ENCODE results near the gene GDPD5. TPM values are rescaled to one million over a fixed set of nuclear protein-coding genes. Genes with fewer than 3 reads are reported as not detected.

GDPD5 gene
- total RNA-seq, 1 donor from 2014 or later: 2.1 TPM

DNA sequence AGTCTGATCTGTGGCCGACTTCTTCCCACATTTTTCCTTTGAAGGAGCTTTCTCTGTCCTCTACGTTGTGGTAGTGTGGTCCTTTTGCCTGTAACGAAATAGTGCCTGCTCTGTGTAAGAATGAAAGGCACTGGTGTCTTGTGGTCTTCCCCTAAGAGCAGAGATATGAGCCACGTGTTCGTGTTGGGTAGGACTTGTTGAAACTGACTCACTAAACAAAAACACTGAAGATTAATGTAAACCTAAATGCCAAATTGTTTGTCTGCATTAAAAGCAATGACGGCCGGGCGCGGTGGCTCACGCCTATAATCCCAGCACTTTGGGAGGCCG, 136.5 kb downstream of the GDPD5 start:
- DNase-seq (ENCODE audit: low read depth): no peak
- Histone ChIP-seq H3K27me3 (ENCODE audit: control insufficient read depth, insufficient read depth, low read length) (no peaks in the 10 kb centered on the region), H3K36me3 (ENCODE audit: control insufficient read depth, insufficient read depth, low read length) (no peaks in the 10 kb centered on the region), H3K4me3 (ENCODE audit: low read depth, low read length) (no peak overlapping the region)
- no peak for FAIRE-seq
- TF ChIP-seq, protein P1, sequence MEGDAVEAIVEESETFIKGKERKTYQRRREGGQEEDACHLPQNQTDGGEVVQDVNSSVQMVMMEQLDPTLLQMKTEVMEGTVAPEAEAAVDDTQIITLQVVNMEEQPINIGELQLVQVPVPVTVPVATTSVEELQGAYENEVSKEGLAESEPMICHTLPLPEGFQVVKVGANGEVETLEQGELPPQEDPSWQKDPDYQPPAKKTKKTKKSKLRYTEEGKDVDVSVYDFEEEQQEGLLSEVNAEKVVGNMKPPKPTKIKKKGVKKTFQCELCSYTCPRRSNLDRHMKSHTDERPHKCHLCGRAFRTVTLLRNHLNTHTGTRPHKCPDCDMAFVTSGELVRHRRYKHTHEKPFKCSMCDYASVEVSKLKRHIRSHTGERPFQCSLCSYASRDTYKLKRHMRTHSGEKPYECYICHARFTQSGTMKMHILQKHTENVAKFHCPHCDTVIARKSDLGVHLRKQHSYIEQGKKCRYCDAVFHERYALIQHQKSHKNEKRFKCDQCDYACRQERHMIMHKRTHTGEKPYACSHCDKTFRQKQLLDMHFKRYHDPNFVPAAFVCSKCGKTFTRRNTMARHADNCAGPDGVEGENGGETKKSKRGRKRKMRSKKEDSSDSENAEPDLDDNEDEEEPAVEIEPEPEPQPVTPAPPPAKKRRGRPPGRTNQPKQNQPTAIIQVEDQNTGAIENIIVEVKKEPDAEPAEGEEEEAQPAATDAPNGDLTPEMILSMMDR (IDR thresholded peaks at IDR 0.05; ENCODE audit: insufficient read depth, low read length, severe bottlenecking): no peak

DNA sequence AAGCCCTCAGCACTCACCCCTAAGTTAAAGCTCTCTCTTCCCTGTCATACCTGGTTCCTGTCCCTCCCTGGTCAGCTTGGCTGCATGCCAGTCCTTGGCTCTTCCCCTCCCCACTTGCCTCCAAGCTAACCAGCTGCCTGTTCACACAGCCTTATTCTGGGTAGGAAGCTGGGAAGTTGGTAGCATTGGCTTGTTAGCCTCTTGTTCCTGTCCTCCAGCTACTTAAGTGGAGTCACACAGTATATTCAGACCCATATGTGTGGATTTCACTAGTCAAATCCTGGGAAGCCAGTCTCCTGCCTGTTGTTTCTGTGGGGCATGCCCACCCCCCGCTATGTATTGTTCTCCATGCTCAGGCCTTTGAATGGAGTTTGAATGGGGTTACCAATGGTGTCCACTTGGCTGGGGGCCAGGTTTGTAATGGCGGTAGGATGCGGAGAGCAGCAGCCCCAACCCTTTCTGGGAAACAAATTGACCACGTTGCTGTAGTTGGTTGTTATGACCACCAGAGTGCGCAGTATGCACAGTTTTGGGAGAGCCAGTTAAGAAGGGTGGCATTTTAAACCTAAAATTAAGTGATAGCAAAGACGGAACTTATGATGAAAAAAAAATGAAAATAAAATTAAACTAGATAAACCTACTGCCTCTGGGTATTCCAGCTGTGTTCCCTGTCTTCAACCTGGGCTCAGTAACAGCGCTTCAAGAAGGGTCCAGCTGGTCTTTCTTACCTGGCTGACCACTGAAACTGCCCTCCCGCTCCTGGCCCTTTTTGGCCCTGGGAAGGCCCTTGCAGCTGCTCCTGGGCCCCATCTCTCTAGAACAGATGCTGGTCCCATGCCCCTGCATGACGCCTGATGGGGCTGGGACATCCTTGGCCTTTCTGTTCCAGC, 137.1 kb downstream of the GDPD5 start:
- Histone ChIP-seq H3K36me3 (ENCODE audit: control insufficient read depth, insufficient read depth, low read length) (no peaks in the 10 kb centered on the region), H3K4me3 (ENCODE audit: low read depth, low read length) (no peak overlapping the region), H3K27me3 (ENCODE audit: control insufficient read depth, insufficient read depth, low read length) (no peaks in the 10 kb centered on the region)
- FAIRE-seq (no peak), DNase-seq (ENCODE audit: low read depth) (peak; percentile 74)
- TF ChIP-seq, protein P1 (IDR thresholded peaks at IDR 0.05; ENCODE audit: insufficient read depth, low read length, severe bottlenecking): peak; percentile 72

DNA sequence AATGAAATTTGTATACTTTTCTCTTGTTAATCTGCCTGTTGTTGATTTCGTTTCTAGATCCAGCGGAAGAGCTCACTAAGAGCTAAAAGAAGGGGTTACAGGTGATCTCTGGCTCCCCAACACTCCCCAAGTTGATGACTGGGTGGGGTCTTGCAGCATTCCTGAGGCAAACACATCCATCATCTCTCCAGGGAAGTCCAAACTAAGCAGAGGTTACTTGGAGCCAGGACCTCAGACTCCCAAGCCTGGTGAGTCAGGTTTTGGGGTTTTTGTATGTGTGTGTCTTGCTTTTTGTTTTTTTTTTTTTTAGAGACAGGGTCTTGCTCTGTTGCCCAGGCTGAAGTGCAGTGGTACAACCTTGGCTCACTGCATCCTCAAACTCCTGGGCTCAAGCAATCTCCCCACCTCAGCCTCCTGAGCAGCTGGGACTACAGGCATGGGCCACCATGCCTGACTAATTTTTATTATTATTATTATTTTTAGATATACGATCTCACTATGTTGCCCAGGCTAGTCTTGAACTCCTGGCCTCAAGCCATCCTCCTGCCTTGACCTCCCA, 137.9 kb downstream of the GDPD5 start:
- H3K4me3 ChIP-seq (ENCODE audit: low read depth, low read length): no peak overlapping the region
- H3K27me3 ChIP-seq (ENCODE audit: control insufficient read depth, insufficient read depth, low read length): no peaks in the 10 kb centered on the region
- no peaks in the 10 kb centered on the region for H3K36me3 ChIP-seq (ENCODE audit: control insufficient read depth, insufficient read depth, low read length)
- DNase-seq (ENCODE audit: low read depth) (no peak), FAIRE-seq (no peak)
- TF ChIP-seq, protein P1 (IDR thresholded peaks at IDR 0.05; ENCODE audit: insufficient read depth, low read length, severe bottlenecking): no peak

DNA sequence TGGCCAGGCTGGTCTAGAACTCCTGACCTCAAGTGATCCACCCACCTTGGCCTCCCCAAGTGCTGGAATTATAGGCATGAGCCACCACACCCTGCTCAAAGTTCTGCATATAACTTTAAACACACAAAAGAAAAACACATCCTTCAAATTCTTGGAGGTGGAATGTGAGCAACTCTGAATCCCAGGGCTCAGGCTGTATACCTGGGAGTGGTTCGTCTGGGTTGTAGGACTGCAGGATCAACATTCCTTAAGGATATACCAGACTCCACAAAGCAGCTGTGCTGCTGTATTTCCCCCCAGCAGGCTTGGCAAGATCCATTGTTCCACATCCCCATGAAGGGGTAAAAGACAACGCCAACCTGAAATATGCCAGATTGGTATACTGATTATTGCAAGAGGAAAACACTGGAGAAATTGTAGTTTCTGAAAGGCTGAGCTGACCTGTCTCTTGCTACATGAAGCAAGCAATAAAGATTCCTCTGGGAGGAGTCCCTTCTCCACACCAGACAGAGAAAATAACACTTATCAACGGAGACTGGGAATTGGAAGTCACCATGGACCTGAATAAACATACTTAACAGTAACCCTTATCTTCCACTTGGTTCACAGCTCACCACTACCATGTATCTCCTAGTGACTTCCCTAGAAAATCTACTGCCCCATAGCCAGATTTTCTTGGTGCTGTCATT, 138.7 kb downstream of the GDPD5 start:
- TF ChIP-seq, protein P1 (IDR thresholded peaks at IDR 0.05; ENCODE audit: insufficient read depth, low read length, severe bottlenecking): no peak
- FAIRE-seq (no peak), DNase-seq (ENCODE audit: low read depth) (no peak)
- Histone ChIP-seq H3K4me3 (ENCODE audit: low read depth, low read length) (no peak overlapping the region), H3K27me3 (ENCODE audit: control insufficient read depth, insufficient read depth, low read length) (no peaks in the 10 kb centered on the region), H3K36me3 (ENCODE audit: control insufficient read depth, insufficient read depth, low read length) (no peaks in the 10 kb centered on the region)

Other genes with a start within 250 kb of the GDPD5 start
- 0.26 and 0.64 TPM in 2 replicates for gene ARRB1, start 174.3 kb downstream of the GDPD5 start, total RNA-seq
- 5,315 and 7,110 TPM in 2 replicates for gene RPS3, start 126.4 kb downstream of the GDPD5 start, total RNA-seq
- 0.79 and 1.0 TPM in 2 replicates for gene KLHL35, start 92.7 kb downstream of the GDPD5 start, total RNA-seq
- 80.8 and 86.9 TPM in 2 replicates for gene SERPINH1, start 36.3 kb upstream of the GDPD5 start, total RNA-seq
- 0.13 TPM in 1 of 2 replicates, not detected in the other for gene MAP6, start 143.1 kb upstream of the GDPD5 start, total RNA-seq
- gene MOGAT2, start 191.9 kb upstream of the GDPD5 start, total RNA-seq: not detected in 2 replicates
- 2.6 and 23.2 TPM in 2 replicates for gene DGAT2, start 242.8 kb upstream of the GDPD5 start, total RNA-seq